ENCODE data around the gene ANTXRL. TPM values are rescaled to one million over a fixed set of nuclear protein-coding genes. Genes with fewer than 3 reads are reported as not detected.

The ANTXRL gene
- total RNA-seq, 2 experiments from 2014 or later = not detected

DNA sequence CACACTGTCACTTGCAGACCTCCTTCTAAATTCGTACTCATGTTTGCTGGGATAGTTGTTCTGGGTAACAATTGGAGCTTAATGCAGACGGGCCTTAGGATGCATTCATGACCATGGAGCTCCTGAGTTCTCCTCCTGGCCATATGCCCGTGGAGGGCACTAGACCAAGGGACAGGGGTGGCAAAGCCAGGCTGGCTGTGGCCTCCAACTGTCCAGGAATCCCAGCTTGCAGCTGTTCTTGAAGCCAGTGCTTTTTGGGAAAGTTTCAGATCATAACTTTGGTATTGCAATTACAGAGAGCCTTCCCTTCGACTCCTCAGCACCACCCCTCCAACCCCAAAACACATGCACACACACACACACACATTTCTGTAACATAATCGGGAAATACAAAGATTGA, 30.6 kb downstream of the ANTXRL start:
- Mint-ChIP-seq H3K4me1 (no peaks in the 10 kb centered on the region), H3K4me3 (no peak overlapping the region), H3K36me3 (ENCODE audit: low read depth) (no peaks in the 10 kb centered on the region), H3K27me3 (no peaks in the 10 kb centered on the region), H3K27ac (no peak overlapping the region), H3K9me3 (ENCODE audit: low read depth) (no peaks in the 10 kb centered on the region)
- POLR2A ChIA-PET = no interaction called here
- intact Hi-C loops (cut with DNase I, micrococcal nuclease) = no loop called here
- CTCF ChIA-PET = interaction anchor here (0.6 kb wide), 1 partner anchor 8 kb away, joined by 3 read pairs; no protein-coding TSS in a partner anchor
- no peak for ATAC-seq
- no peak for DNase-seq

GRCh38 chr10:46317889-46318288, 31.1 kb downstream of the ANTXRL start:
- ChIA-PET POLR2A (no interaction called here), CTCF (interaction anchor here (0.7 kb wide), 1 partner anchor 9 kb away, joined by 3 read pairs; no protein-coding TSS in a partner anchor)
- Mint-ChIP-seq H3K36me3 (ENCODE audit: low read depth) (no peaks in the 10 kb centered on the region), H3K4me3 (no peak overlapping the region), H3K9me3 (ENCODE audit: low read depth) (no peaks in the 10 kb centered on the region), H3K27ac (no peak overlapping the region), H3K27me3 (no peaks in the 10 kb centered on the region), H3K4me1 (no peaks in the 10 kb centered on the region)
- ATAC-seq (no peak), DNase-seq (no peak)
- intact Hi-C loops (cut with DNase I, micrococcal nuclease) = no loop called here

GRCh38 chr10:46318799-46319198, 32.0 kb downstream of the ANTXRL start:
- CTCF ChIA-PET = interaction anchor here (0.7 kb wide), 1 partner anchor 8 kb away, joined by 3 read pairs; no protein-coding TSS in a partner anchor
- POLR2A ChIA-PET = no interaction called here
- no peaks in the 10 kb centered on the region for H3K27me3 Mint-ChIP-seq

DNA sequence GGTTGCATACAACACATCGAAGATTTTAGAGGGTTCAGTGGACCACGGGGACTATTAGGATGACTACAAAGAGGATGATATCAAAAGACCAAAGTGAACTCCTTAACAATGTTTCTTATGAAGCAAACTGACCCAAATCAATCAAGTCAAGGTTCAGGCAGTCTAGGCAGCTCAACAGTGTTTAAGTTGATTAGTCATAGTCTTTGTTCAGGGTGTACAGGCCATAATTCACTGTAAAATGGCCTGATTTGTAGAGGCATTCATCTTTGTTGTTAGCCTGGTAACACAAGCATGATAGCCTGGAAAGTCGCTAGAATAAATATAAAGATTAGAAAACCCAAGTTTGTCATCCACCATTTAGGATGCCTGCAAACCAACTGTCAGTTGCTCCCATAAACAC, 32.6 kb downstream of the ANTXRL start:
- ChIA-PET CTCF (no interaction called here), POLR2A (no interaction called here)
- H3K27ac Mint-ChIP-seq = no peak overlapping the region
- DNase-seq (no peak), ATAC-seq (no peak)
- no peaks in the 10 kb centered on the region for H3K36me3 Mint-ChIP-seq (ENCODE audit: low read depth)
- H3K27me3 Mint-ChIP-seq = no peaks in the 10 kb centered on the region
- H3K4me1 Mint-ChIP-seq = no peaks in the 10 kb centered on the region
- H3K4me3 Mint-ChIP-seq = no peak overlapping the region
- no peaks in the 10 kb centered on the region for H3K9me3 Mint-ChIP-seq (ENCODE audit: low read depth)
- intact Hi-C loops (cut with DNase I, micrococcal nuclease) = no loop called here

More at GRCh38 chr10:46318799-46319198, 32.0 kb downstream of the ANTXRL start:
- H3K4me3 Mint-ChIP-seq = no peak overlapping the region
- intact Hi-C loops (cut with DNase I, micrococcal nuclease) = no loop called here
- no peaks in the 10 kb centered on the region for H3K36me3 Mint-ChIP-seq (ENCODE audit: low read depth)
- DNase-seq (no peak), ATAC-seq (no peak)
- no peak overlapping the region for H3K27ac Mint-ChIP-seq
- H3K4me1 Mint-ChIP-seq = no peaks in the 10 kb centered on the region
- H3K9me3 Mint-ChIP-seq (ENCODE audit: low read depth) = no peaks in the 10 kb centered on the region

GRCh38 chr10:46321770-46322169, 35.0 kb downstream of the ANTXRL start:
- POLR2A ChIA-PET = no interaction called here

GRCh38 chr10:46323176-46323575, 36.4 kb downstream of the ANTXRL start:
- DNase-seq (no peak), ATAC-seq (no peak)
- intact Hi-C loops (cut with DNase I, micrococcal nuclease) = no loop called here
- ChIA-PET CTCF (no interaction called here), POLR2A (no interaction called here)
- Mint-ChIP-seq H3K9me3 (ENCODE audit: low read depth) (no peaks in the 10 kb centered on the region), H3K27me3 (no peaks in the 10 kb centered on the region), H3K36me3 (ENCODE audit: low read depth) (no peaks in the 10 kb centered on the region), H3K27ac (no peak overlapping the region), H3K4me3 (no peak overlapping the region), H3K4me1 (no peaks in the 10 kb centered on the region)

More at GRCh38 chr10:46321770-46322169, 35.0 kb downstream of the ANTXRL start:
- CTCF ChIA-PET = no interaction called here
- H3K4me1 Mint-ChIP-seq = no peaks in the 10 kb centered on the region
- intact Hi-C loops (cut with DNase I, micrococcal nuclease) = no loop called here
- no peaks in the 10 kb centered on the region for H3K27me3 Mint-ChIP-seq
- no peaks in the 10 kb centered on the region for H3K9me3 Mint-ChIP-seq (ENCODE audit: low read depth)
- ATAC-seq (no peak), DNase-seq (no peak)
- H3K36me3 Mint-ChIP-seq (ENCODE audit: low read depth) = no peaks in the 10 kb centered on the region
- H3K4me3 Mint-ChIP-seq = no peak overlapping the region
- H3K27ac Mint-ChIP-seq = no peak overlapping the region

- ChIA-PET POLR2A (no interaction called here), CTCF (interaction anchor here (1.0 to 1.1 kb wide), 2 partner anchors 8 to 96 kb away, joined by 3 to 4 read pairs; no protein-coding TSS in a partner anchor)
- Mint-ChIP-seq H3K36me3 (ENCODE audit: low read depth) (no peaks in the 10 kb centered on the region), H3K4me1 (no peaks in the 10 kb centered on the region), H3K27me3 (no peaks in the 10 kb centered on the region), H3K27ac (no peak overlapping the region), H3K4me3 (no peak overlapping the region), H3K9me3 (ENCODE audit: low read depth) (no peaks in the 10 kb centered on the region)
- intact Hi-C loops (cut with DNase I, micrococcal nuclease) = no loop called here
- ATAC-seq = no peak
- no peak for DNase-seq
Measured at GRCh38 chr10:46325021-46325420, 38.2 kb downstream of the ANTXRL start.

DNA sequence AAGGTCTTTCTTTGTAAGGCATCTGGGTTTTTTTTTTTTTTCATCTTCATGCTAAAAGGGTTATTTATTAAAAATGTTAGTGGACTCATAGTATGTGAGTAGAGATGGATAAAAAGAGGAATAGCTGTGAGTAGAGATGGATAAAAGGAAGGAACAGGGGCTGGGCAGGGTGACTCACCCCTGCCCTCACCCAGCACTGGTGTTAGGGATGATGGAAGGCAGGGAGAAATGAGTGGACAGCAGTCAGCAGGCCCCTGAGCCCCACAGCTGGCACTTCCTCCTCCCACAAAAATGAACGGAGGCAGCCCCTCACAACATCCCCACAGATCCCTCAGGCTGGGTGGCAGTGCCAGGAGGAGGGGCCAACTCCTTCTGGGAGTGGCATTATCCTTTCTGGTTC, 39.3 kb downstream of the ANTXRL start:
- CTCF ChIA-PET = interaction anchor here (1.0 to 1.1 kb wide), 2 partner anchors 9 to 97 kb away, joined by 3 to 4 read pairs; no protein-coding TSS in a partner anchor
- POLR2A ChIA-PET = no interaction called here
- Mint-ChIP-seq H3K4me3 (no peak overlapping the region), H3K27me3 (no peaks in the 10 kb centered on the region), H3K36me3 (ENCODE audit: low read depth) (no peaks in the 10 kb centered on the region), H3K9me3 (ENCODE audit: low read depth) (no peaks in the 10 kb centered on the region), H3K27ac (no peak overlapping the region), H3K4me1 (peaks cover 2% of the 10 kb centered on the region)
- intact Hi-C loops (cut with DNase I, micrococcal nuclease) = no loop called here
- DNase-seq = no peak
- ATAC-seq = no peak

GRCh38 chr10:46326971-46327370, 40.2 kb downstream of the ANTXRL start:
- no peak for ATAC-seq

GRCh38 chr10:46327685-46328084, 40.9 kb downstream of the ANTXRL start:
- Mint-ChIP-seq H3K9me3 (ENCODE audit: low read depth) (no peaks in the 10 kb centered on the region), H3K4me3 (no peak overlapping the region), H3K36me3 (ENCODE audit: low read depth) (no peaks in the 10 kb centered on the region), H3K27ac (no peak overlapping the region), H3K27me3 (no peaks in the 10 kb centered on the region), H3K4me1 (peaks cover 2% of the 10 kb centered on the region)
- ChIA-PET CTCF (no interaction called here), POLR2A (no interaction called here)
- no peak for DNase-seq
- intact Hi-C loops (cut with DNase I, micrococcal nuclease) = no loop called here
- ATAC-seq = no peak

More at GRCh38 chr10:46326971-46327370, 40.2 kb downstream of the ANTXRL start:
- Mint-ChIP-seq H3K4me3 (no peak overlapping the region), H3K4me1 (peaks cover 2% of the 10 kb centered on the region), H3K36me3 (ENCODE audit: low read depth) (no peaks in the 10 kb centered on the region), H3K27ac (no peak overlapping the region), H3K27me3 (no peaks in the 10 kb centered on the region), H3K9me3 (ENCODE audit: low read depth) (no peaks in the 10 kb centered on the region)
- intact Hi-C loops (cut with DNase I, micrococcal nuclease) = no loop called here
- no peak for DNase-seq
- ChIA-PET POLR2A (no interaction called here), CTCF (interaction anchor here (0.8 kb wide), 1 partner anchor 9 kb away, joined by 3 read pairs; no protein-coding TSS in a partner anchor)

DNA sequence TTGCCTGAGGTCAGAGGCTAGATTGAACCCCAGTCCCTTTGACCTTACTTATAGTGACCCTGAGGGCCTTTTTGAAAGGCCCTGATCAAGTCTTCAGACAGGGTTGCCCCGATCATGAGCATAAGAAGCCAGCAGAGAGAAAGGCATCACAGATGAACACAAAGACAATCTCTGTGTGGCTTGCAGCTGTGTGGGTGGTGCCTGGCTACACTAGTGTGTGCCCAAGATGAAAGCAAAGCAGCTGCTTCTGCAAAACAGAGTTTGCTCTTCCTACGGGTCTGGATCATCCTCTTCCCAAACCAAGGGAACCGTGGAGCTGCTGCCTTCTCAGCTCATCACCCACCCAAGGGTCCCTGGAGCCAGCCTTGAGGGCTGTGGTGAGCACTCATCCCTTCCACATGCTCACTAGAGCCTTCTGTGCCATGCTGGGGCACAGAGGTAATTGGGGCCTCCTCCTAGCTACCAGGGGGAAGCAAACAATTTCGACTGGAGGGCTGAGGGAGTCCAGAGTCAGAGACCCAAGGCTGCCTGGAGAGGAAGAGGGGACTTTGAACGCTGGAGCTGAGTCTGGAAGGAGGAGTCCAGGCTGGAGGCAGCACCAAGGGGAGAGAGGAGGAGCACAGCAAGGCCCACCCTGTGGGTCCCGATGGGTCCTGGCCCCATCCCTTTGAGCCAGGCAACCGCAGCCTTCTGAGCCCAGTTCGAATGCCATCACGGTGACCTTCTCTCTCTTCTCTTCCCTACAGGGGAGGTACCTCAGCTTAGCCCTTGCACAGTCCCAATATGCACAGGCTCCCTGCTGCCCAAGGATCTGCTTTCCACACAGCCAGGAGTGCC, 42.3 kb downstream of the ANTXRL start:
- POLR2A ChIA-PET = no interaction called here
- Mint-ChIP-seq H3K4me3 (no peak overlapping the region), H3K9me3 (ENCODE audit: low read depth) (no peaks in the 10 kb centered on the region), H3K27me3 (no peaks in the 10 kb centered on the region), H3K36me3 (ENCODE audit: low read depth) (no peaks in the 10 kb centered on the region), H3K4me1 (peaks cover 2% of the 10 kb centered on the region), H3K27ac (no peak overlapping the region)
- DNase-seq = no peak
- CTCF ChIA-PET = interaction anchor here (0.7 kb wide), 1 partner anchor 76 kb away, joined by 3 read pairs; no protein-coding TSS in a partner anchor
- ATAC-seq = no peak
- intact Hi-C loops (cut with DNase I, micrococcal nuclease) = no loop called here

DNA sequence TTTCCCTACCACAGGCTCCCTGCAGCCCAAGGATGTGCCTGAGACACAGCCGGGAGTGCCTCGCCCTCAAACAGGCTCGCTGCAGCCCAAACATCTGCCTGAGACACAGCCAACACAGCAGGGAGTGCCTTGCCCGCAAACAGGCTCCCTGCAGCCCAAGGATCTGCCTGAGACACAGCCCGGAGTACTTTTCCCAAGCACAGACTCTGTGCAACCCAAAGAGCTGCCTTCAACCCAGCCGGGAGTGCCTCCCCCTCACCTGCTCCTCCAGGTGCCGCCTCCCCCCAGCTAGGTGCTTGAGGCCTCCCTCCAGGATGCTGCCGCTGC, 42.9 kb downstream of the ANTXRL start:
- H3K36me3 Mint-ChIP-seq (ENCODE audit: low read depth) = no peaks in the 10 kb centered on the region
- H3K27ac Mint-ChIP-seq = no peak overlapping the region
- no peak for ATAC-seq
- ChIA-PET CTCF (interaction anchor here (0.7 kb wide), 1 partner anchor 100 kb away, joined by 3 read pairs; no protein-coding TSS in a partner anchor), POLR2A (no interaction called here)
- DNase-seq = no peak
- intact Hi-C loops (cut with DNase I, micrococcal nuclease) = no loop called here
- H3K27me3 Mint-ChIP-seq = no peaks in the 10 kb centered on the region
- peaks cover 2% of the 10 kb centered on the region for H3K4me1 Mint-ChIP-seq
- no peak overlapping the region for H3K4me3 Mint-ChIP-seq
- H3K9me3 Mint-ChIP-seq (ENCODE audit: low read depth) = no peaks in the 10 kb centered on the region

Measured in activated CD4-positive, alpha-beta T cell treated with anti-CD3 and anti-CD28 coated beads for 36 hours (primary cell).